IMR-90 (cell line): Measurements from ENCODE around the gene CKAP4. TPM values are rescaled to one million over a fixed set of nuclear protein-coding genes. Genes with fewer than 3 reads are reported as not detected.

Source experiments
- ATAC-seq: fragments of 200-7000 bp; cut with Tn5 transposase; 2 replicates; pipeline ENCODE4 v1.9.1; 2020; ENCODE audit warnings: low read depth, mild to moderate bottlenecking, moderate library complexity
- BruUV-seq: library from RNA; stranded (reverse); fragments of 400-500 nt; replicated peaks from 2 replicates; lab custom pipeline; 2021; lab: Mats Ljungman, UMichigan
- CTCF ChIA-PET: fragments of 300-600 bp; formaldehyde crosslinking; extraction: SDS; loops from one replicate; lab custom pipeline; 2021; ENCODE audit warnings: antibody characterized with exemption; lab: Yijun Ruan, JAX
- POLR2A ChIA-PET: fragments of 300-600 bp; sonication (Branson Sonifier 250); formaldehyde crosslinking; loops from one replicate; lab custom pipeline; 2022; ENCODE audit warnings: antibody characterized with exemption; ENCODE audit not compliant: unreplicated experiment; lab: Charles Lee
- DNase-seq: peaks from one replicate; pipeline ENCODE4 v3.0.0; 2013
- H2AFZ ChIP-seq: replicated peaks from 2 replicates; pipeline ENCODE3; 2013; ENCODE audit warnings: low read length, mild to moderate bottlenecking; ENCODE audit not compliant: poor library complexity
- H2AK5ac ChIP-seq: 2 replicates; pipeline ENCODE4 v1.6.1; 2013; ENCODE audit warnings: low read depth, low read length, inconsistent platforms
- H2AK9ac ChIP-seq: replicated peaks from 2 replicates; pipeline ENCODE3; 2013; ENCODE audit warnings: mild to moderate bottlenecking, low read depth, low read length, moderate library complexity; ENCODE audit not compliant: poor library complexity
- H2BK120ac ChIP-seq: 2 replicates; pipeline ENCODE4 v1.6.1; 2013; ENCODE audit warnings: low read depth, low read length, inconsistent platforms
- H2BK15ac ChIP-seq: 3 replicates; pipeline ENCODE4 v1.6.1; 2013; ENCODE audit warnings: low read depth, low read length, inconsistent platforms
- H2BK20ac ChIP-seq: 2 replicates; pipeline ENCODE4 v1.6.1; 2013; ENCODE audit warnings: low read depth, mild to moderate bottlenecking, inconsistent platforms, low read length, moderate library complexity
- H2BK5ac ChIP-seq: 2 replicates; pipeline ENCODE4 v1.6.1; 2013; ENCODE audit warnings: mild to moderate bottlenecking, low read depth, low read length, inconsistent platforms; ENCODE audit not compliant: poor library complexity, severe bottlenecking
- H3K14ac ChIP-seq: replicated peaks from 2 replicates; pipeline ENCODE4 v1.6.1; 2013; ENCODE audit warnings: low read depth, low read length, inconsistent platforms
- H3K18ac ChIP-seq: 2 replicates; pipeline ENCODE4 v1.6.1; 2013; ENCODE audit warnings: low read depth, low read length, control low read depth
- H3K23ac ChIP-seq: 2 replicates; pipeline ENCODE4 v1.6.1; 2013; ENCODE audit warnings: low read depth, low read length, inconsistent platforms
- H3K27ac ChIP-seq: 2 replicates; pipeline ENCODE4 v1.5.1; 2013; ENCODE audit warnings: mild to moderate bottlenecking, control low read depth, low read length; ENCODE audit not compliant: insufficient read depth
- H3K27me3 ChIP-seq: 2 replicates; pipeline ENCODE4 v1.6.1; 2013; ENCODE audit warnings: low read length; ENCODE audit not compliant: control insufficient read depth, insufficient read depth
- H3K36me3 ChIP-seq: 2 replicates; pipeline ENCODE4 v1.6.1; 2013; ENCODE audit warnings: low read length, mixed read lengths; ENCODE audit not compliant: control insufficient read depth, insufficient read depth
- H3K4ac ChIP-seq: 2 replicates; pipeline ENCODE4 v1.6.1; 2013; ENCODE audit warnings: low read depth, low read length, inconsistent platforms
- H3K4me1 ChIP-seq: 2 replicates; pipeline ENCODE4 v1.6.1; 2013; ENCODE audit warnings: low read length, mixed read lengths; ENCODE audit not compliant: control insufficient read depth, insufficient read depth
- H3K4me2 ChIP-seq: 2 replicates; pipeline ENCODE4 v1.6.1; 2013; ENCODE audit warnings: low read depth, mild to moderate bottlenecking, control low read depth, low read length, moderate library complexity
- H3K4me3 ChIP-seq: 2 replicates; pipeline ENCODE4 v1.5.1; 2013; ENCODE audit warnings: low read depth, mild to moderate bottlenecking, control low read depth, low read length, moderate library complexity; ENCODE audit not compliant: insufficient read depth
- H3K56ac ChIP-seq: 2 replicates; pipeline ENCODE4 v1.6.1; 2013; ENCODE audit warnings: low read length, inconsistent platforms; ENCODE audit not compliant: insufficient read depth; ENCODE audit errors: extremely low read depth
- H3K79me1 ChIP-seq, 2 experiments: 2 replicates each; pipeline ENCODE4 v1.6.1; 2013; ENCODE audit warnings: low read length in 2 of 2, inconsistent platforms in 1 of 2, low read depth in 1 of 2
- H3K9ac ChIP-seq: 2 replicates; pipeline ENCODE4 v1.6.1; 2013; ENCODE audit warnings: low read depth, low read length, control low read depth
- H3K9me1 ChIP-seq: 2 replicates; pipeline ENCODE4 v1.6.1; 2013; ENCODE audit warnings: low read length, inconsistent platforms; ENCODE audit not compliant: insufficient read depth
- H3K9me3 ChIP-seq: 2 replicates; pipeline ENCODE4 v1.6.1; 2013; ENCODE audit warnings: low read length; ENCODE audit not compliant: control insufficient read depth, insufficient read depth
- H4K20me1 ChIP-seq: 2 replicates; pipeline ENCODE4 v1.6.1; 2013; ENCODE audit warnings: low read length, inconsistent platforms; ENCODE audit not compliant: insufficient read depth
- H4K5ac ChIP-seq: 2 replicates; pipeline ENCODE4 v1.6.1; 2013; ENCODE audit warnings: mild to moderate bottlenecking, low read depth, low read length, control low read depth
- H4K8ac ChIP-seq, 2 experiments: 2 replicates each; pipeline ENCODE4 v1.6.1; 2013; ENCODE audit warnings: low read depth in 2 of 2, low read length in 2 of 2, control low read depth in 1 of 2, inconsistent platforms in 1 of 2
- H4K91ac ChIP-seq: 2 replicates; pipeline ENCODE4 v1.6.1; 2013; ENCODE audit warnings: low read depth, low read length, inconsistent platforms; ENCODE audit not compliant: insufficient read depth
- CTCF ChIP-seq: conservative IDR thresholded peaks from 2 replicates; pipeline ENCODE4 v1.5.1; 2012; ENCODE audit warnings: mild to moderate bottlenecking, low read depth, low read length, improper control_type of control experiment
- RAD21 ChIP-seq: IDR thresholded peaks from 2 replicates; pipeline ENCODE4 v1.6.1; 2012; ENCODE audit warnings: low read length, improper control_type of control experiment
- WGBS, 2 experiments: methylation state at CpG; one replicate each; pipeline versions ENCODE4 v1.1.5 to v1.1.7; 2013; ENCODE audit warnings: missing lambda C conversion rate in 2 of 2; ENCODE audit not compliant: insufficient read length in 1 of 2; ENCODE audit errors: extremely low coverage in 2 of 2; 5-methylcytosine and 5-hydroxymethylcytosine counted together
- dilution Hi-C: fragments of 300-500 bp; cut with HindIII; formaldehyde crosslinking; loops from one replicate; pipeline ENCODE4 v1.14.3; 2018; ENCODE audit warnings: low sequenced_read_pairs; ENCODE audit not compliant: unreplicated experiment
- in situ Hi-C: fragments of 300-500 bp; cut with MboI; formaldehyde crosslinking; loops from 3 replicates; pipeline ENCODE4 v1.14.3; 2019; ENCODE audit warnings: low sequenced_read_pairs, inconsistent platforms, mixed read lengths
- intact Hi-C: fragments of 100-400 bp; cut with micrococcal nuclease; formaldehyde crosslinking; loops from 2 replicates; pipeline ENCODE4 v1.10.0; 2022
- polyA plus RNA-seq, 3 experiments: library from polyadenylated mRNA; depleted of rRNA; stranded (reverse); fragments of >200 nt; gene quantifications; 2 replicates each; pipeline ENCODE4 v1.2.3, GENCODE V29; 2012; ENCODE audit warnings: low replicate concordance in 1 of 3
- total RNA-seq: library from RNA; depleted of rRNA; stranded (reverse); fragments of >200 nt; gene quantifications from 2 replicates; pipeline ENCODE4 v1.2.3, GENCODE V29; 2012

CKAP4 gene
- total and polyA plus RNA-seq, 2 of the 4 experiments (the other 2 are of a cell fraction): 94.5 to 297 TPM

- ChIA-PET POLR2A (no interaction called here), CTCF (interaction anchor here (0.6 to 1.0 kb wide), 3 partner anchors 18 to 180 kb away, joined by 3 to 4 read pairs (median 3); no protein-coding TSS in a partner anchor)
- no CpG with 5 or more reads among the region's 6 CpGs for WGBS, 2 experiments
- no TSS peak for BruUV-seq
- H4K5ac ChIP-seq: no peak overlapping the region
- H3K27ac ChIP-seq: peak overlapping the region; percentile 12; the same call in 1 of the 2 replicates
- H2AK9ac ChIP-seq: peak overlapping the region; percentile 20
- H4K91ac ChIP-seq: no peak overlapping the region
- peaks cover 0 to 9% of the 10 kb centered on the region in 2 experiments; a peak in 2 of 4 replicates for H3K79me1 ChIP-seq
- peaks cover 9% of the 10 kb centered on the region for H3K4me1 ChIP-seq
- in situ Hi-C loops: loop anchor here (5.0 kb wide), 1 partner anchor 35 kb away; no protein-coding TSS in a partner anchor
- no peak overlapping the region for H3K18ac ChIP-seq
- no peak overlapping the region for H3K56ac ChIP-seq
- H2AK5ac ChIP-seq: no peak overlapping the region
- no peak overlapping the region for H2BK15ac ChIP-seq
- H2AFZ ChIP-seq: peak overlapping the region; percentile 70
- H2BK5ac ChIP-seq: no peak overlapping the region
- intact Hi-C loops: no loop called here
- H3K14ac ChIP-seq: peak overlapping the region; percentile 5
- no peak overlapping the region for H2BK20ac ChIP-seq
- no peak for TF ChIP-seq RAD21
- TF ChIP-seq CTCF: 0 out of 2 replicates have a peak, but pooled peaks have one; percentile 5
- H3K9ac ChIP-seq: no peak overlapping the region
- H4K8ac ChIP-seq: no peak overlapping the region; a peak in 1 of 4 replicates
- H3K23ac ChIP-seq: no peak overlapping the region
- no peaks in the 10 kb centered on the region for H3K9me3 ChIP-seq
- H4K20me1 ChIP-seq: no peaks in the 10 kb centered on the region
- H3K27me3 ChIP-seq: no peaks in the 10 kb centered on the region
- DNase-seq (peak; percentile 56), ATAC-seq (peak; percentile 9)
- peaks cover 18% of the 10 kb centered on the region; the same call in 1 of the 2 replicates for H3K9me1 ChIP-seq
- H3K4me3 ChIP-seq: no peak overlapping the region
- peak overlapping the region; percentile 4; the same call in 1 of the 2 replicates for H3K4ac ChIP-seq
- peak overlapping the region; percentile 5 for H2BK120ac ChIP-seq
- H3K36me3 ChIP-seq: no peaks in the 10 kb centered on the region
- dilution Hi-C loops: no loop called here
- peak overlapping the region; percentile 11 for H3K4me2 ChIP-seq
Measured at GRCh38 chr12:106251631-106252455, 4.0 kb upstream of the CKAP4 start.
